HG03571 (cell line): Measurements from ENCODE around the gene CGREF1.
"Not testable (repeated sequence)": the region's sequence is repeated elsewhere in the genome, so short reads cannot be mapped to it uniquely, and the experiment has no call there.

Source experiments
- ATAC-seq: cut with Tn5 transposase; IDR thresholded peaks from one replicate; pipeline ENCODE4 v1.9.1; 2021; ENCODE audit not compliant: unreplicated experiment

Gene CGREF1

DNA sequence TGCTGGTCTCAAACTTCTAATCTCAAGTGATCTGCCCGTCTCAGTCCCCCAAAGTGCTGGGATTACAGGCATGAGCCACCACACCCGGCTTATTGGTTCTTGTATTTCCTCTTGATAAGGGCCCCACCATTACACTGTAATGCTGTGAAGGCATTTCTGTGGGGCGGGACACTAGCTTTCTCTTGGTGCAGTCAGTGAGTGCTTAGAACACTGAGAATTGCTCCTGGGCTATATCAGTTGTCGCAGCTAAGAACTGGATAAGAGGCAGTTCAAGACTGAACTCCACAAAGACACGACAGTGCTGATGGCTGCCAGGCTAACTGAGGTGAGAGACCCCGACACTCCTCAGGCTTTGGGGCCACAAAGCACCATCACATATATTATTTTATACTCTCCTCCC lies 30.3 kb downstream of the CGREF1 start:
- ATAC-seq: no peak

DNA sequence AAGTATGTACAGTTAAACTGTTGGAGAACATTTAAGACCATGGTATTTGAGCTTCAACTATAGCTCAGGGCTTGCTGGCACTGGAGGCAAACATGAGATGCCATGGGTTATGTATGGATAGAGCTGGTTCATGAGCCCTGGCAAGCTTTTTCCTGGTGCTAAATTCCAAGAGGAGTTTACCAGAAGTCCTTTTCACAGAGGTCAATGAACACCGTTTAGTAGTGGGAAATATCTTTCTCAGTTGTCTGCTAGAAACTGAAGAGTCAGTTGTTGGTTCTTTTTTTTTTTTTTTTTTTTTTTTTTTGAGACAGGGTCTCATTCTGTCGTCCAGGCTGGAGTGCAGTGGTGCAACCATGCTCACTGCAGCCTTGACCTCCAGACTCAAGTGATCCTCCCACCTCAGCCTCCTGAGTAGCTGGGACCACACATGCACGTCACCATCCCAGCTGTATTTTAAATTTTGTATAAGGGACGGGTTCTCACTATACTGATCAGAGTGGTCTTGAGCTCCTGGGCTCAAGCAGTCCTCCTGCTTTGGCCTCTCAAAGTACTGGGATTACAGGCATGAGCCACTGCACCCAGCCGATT lies 31.0 kb downstream of the CGREF1 start:
- ATAC-seq: no peak

- ATAC-seq: no peak
Observed at GRCh38 chr2:27086724-27087593, 32.0 kb downstream of the CGREF1 start, which contains the start of gene KHK. Gene KHK, plus strand, starts transcription at chr2:27086772. Its CDS starts 488 bp downstream, at chr2:27087260.

DNA sequence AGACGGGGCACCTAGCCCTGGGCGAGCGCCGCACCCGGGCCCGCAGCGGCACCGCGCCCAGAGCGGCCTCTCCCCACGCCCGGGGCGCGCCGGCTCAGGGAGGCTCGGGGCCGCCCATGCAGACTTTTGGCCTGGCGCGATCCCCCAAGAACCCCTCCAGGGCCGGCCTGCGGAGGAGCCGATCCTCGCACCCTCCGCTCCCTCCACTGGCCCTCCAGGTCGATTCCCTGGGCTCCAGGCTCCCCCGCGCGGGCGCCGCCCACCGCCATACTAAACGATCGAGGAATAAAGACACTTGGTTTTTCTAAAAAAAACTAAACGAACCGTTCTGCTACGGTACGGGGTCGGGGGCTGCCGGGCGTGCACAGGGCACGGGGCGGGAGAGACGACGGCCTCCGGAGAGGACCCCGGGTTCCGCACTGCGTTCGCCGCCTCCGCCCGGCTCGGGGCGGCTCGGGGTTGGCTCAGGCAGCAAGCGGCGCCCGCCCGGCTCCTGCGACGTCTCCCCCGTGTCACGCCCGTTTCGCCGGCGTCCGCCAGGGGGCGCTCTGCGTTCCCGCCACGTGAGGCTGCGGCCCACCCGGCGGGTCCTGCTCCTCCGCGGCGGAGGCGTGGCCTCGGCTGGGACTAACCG lies 32.7 kb downstream of the CGREF1 start:
- ATAC-seq: peak; percentile 65

DNA sequence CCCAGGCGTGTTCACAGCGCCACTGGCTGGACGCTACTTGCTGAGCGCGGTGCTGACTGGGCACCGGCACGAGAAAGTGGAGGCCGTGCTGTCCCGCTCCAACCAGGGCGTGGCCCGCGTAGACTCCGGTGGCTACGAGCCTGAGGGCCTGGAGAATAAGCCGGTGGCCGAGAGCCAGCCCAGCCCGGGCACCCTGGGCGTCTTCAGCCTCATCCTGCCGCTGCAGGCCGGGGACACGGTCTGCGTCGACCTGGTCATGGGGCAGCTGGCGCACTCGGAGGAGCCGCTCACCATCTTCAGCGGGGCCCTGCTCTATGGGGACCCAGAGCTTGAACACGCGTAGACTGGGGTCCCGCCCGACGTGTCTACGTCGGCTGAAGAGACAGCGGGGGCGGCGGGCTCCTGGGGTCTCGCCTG lies 33.2 kb downstream of the CGREF1 start:
- peak; percentile 9 for ATAC-seq

DNA sequence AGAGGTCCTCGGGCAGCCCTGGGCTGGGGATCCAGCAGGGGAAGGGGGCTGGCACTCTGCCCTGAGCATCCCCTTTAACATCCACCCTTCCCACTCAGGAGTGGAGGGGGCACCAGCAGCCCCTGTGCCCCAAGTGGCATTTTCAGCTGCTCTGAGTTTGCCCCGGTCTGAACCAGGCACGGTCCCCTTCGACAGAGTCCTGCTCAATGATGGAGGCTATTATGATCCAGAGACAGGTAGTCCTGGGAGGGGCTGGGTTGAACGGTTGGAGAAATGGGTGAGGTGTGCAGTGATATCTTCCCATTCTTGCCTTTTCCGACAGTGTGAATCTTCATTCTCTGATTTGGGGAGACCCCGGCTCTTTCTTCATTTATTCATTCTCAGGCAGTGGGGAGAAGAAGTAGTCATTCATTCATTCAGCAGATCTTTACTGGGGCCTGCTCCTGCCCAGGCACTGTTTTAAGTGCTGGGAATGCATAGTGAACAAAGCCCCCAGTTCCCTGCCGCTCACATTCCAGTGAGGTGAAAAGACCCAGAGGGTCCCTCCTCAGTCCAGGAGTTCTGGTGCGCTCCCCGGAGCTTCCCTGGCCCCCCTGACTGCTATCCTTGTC lies 33.8 kb downstream of the CGREF1 start:
- ATAC-seq: no peak

DNA sequence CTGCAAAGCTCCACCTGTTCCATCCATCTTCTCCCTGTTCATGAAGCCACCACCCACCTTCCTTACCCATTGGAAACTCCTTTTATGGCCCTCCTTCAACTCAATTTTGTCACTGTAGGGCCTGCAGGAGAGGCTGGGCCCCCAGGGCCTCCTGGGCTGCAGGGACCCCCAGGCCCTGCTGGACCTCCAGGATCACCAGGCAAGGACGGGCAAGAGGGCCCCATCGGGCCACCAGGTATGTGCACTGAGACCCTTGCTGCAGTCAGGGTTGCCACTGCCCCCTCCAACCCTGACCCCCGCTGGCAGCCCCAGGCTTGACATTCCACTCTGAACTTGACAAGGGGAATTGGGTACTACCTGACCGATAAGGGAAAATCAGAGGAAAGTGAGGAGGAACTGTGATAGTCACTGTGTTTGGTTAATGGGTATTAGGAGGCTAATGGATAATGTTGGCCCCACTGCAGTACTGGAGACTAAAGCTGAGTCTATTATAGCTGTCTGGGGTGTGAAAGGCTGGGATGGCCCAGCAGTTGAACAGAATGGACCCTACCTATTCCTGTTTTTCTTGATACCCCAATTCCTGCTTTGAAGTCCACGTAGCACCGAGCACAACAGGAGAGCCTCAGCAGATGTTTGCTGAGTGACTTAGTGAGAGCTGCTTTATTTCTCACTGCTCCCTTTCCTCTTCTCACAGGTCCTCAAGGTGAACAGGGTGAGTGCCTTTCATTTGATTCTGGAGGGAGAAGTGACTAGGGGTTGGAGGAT lies 34.4 kb downstream of the CGREF1 start:
- ATAC-seq: no peak

DNA sequence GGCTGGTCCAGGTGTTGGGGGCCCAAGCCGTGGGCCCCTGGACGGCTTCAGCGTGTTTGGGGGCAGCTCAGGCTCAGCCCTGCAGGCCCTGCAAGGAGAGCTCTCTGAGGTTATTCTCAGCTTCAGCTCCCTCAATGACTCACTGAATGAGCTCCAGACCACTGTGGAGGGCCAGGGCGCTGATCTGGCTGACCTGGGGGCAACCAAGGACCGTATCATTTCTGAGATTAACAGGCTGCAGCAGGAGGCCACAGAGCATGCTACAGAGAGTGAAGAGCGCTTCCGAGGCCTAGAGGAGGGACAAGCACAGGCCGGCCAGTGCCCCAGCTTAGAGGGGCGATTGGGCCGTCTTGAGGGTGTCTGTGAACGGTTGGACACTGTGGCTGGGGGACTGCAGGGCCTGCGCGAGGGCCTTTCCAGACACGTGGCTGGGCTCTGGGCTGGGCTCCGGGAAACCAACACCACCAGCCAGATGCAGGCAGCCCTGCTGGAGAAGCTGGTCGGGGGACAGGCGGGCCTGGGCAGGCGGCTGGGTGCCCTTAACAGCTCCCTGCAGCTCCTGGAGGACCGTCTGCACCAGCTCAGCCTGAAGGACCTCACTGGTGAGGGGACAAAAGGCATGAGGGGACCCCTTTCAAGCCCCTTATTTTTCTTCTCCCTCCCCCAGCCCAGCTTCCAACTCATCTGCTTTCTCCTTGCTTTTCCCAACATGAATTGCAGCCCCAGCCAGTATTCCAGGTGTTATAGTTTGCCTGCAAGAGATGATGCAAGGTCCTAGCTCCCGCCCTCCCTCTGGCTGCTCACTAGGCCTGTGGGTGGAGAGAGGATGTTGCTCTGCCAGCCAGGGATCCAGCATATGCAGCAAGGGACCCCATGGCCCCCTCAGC lies 35.3 kb downstream of the CGREF1 start:
- ATAC-seq: no peak

GRCh38 chr2:27082773-27083409 lies 36.0 kb downstream of the CGREF1 start:
- no peak for ATAC-seq

DNA sequence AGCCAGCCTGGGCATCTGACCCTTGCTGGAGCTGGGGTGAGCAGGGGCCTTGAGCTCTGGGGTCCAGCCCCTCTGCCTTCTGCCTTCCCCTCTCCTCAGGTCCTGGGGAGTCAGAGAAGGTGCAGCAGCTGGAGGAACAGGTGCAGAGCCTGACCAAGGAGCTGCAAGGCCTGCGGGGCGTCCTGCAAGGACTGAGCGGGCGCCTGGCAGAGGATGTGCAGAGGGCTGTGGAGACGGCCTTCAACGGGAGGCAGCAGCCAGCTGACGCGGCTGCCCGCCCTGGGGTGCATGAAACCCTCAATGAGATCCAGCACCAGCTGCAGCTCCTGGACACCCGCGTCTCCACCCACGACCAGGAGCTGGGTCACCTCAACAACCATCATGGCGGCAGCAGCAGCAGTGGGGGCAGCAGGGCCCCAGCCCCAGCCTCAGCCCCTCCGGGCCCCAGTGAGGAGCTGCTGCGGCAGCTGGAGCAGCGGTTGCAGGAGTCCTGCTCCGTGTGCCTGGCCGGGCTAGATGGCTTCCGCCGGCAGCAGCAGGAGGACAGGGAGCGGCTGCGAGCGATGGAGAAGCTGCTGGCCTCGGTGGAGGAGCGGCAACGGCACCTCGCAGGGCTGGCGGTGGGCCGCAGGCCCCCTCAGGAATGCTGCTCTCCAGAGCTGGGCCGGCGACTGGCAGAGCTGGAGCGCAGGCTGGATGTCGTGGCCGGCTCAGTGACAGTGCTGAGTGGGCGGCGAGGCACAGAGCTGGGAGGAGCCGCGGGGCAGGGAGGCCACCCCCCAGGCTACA lies 36.8 kb downstream of the CGREF1 start:
- no peak for ATAC-seq

- ATAC-seq: no peak
Observed at GRCh38 chr2:27080603-27080936, 38.4 kb downstream of the CGREF1 start.

GRCh38 chr2:27080140-27080469 lies 38.8 kb downstream of the CGREF1 start:
- no peak for ATAC-seq

- ATAC-seq: no peak
Observed at GRCh38 chr2:27079233-27080139, 39.4 kb downstream of the CGREF1 start.

- ATAC-seq: no peak
Observed at GRCh38 chr2:27078267-27079194, 40.4 kb downstream of the CGREF1 start, which contains the start of gene EMILIN1. Gene EMILIN1, plus strand, starts transcription at chr2:27078615. Its CDS starts 451 bp downstream, at chr2:27079066.

DNA sequence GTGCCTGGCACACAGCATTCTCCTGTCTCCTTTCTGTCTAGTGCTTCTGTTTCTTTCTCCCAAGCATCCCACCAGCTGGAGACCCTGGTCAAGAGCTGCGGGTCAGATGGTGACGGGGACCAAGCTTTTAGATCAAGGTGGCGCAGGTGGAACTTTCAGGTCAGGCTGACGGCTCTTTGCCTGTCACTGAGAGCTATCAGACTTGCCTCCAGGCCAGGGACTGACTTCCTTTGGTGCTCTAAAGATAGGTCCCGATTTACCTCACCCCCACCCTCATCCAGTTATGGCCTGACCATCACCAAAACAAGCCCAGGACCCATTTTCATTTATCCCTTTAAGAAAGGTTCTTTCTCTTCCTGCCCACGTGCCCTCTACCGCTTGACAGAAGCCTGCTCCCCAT lies 41.7 kb downstream of the CGREF1 start:
- no peak for ATAC-seq

DNA sequence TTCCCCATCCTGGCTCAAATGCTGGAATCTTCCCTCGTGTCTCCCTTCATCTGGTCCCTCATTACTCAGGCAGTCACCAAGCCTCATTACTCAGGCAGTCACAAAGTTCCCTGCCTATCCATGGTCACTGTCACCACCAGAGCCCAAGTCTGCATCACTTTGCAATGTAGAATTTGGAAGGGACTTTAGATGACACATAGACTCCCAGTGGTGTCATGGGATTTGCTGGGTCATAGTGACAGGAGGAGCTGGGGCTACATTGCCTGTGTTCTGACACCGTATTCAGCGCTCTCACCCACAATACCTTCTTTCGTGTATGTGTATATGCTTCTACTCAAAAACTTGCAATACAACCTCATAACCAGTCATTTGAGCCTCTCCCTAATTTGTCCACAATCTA lies 42.6 kb downstream of the CGREF1 start:
- ATAC-seq: no peak

GRCh38 chr2:27075566-27075871 lies 43.4 kb downstream of the CGREF1 start:
- ATAC-seq: not testable (repeated sequence)
